Measurements from ENCODE around the gene PYGO2. TPM values are rescaled to one million over a fixed set of nuclear protein-coding genes. Genes with fewer than 3 reads are reported as not detected.
"Not testable (repeated sequence)": the region's sequence is repeated elsewhere in the genome, so short reads cannot be mapped to it uniquely, and the experiment has no call there.

PYGO2 gene
- polyA plus RNA-seq, 4 donors, result 46.9 to 52.2 (median 50.7) TPM

- no peak for DNase-seq (ENCODE audit: low read depth in 4 of 4, low spot score in 3 of 4)
Observed at GRCh38 chr1:154983776-154984466, 22.3 kb upstream of the PYGO2 start.

GRCh38 chr1:154982897-154983648 lies 21.5 kb upstream of the PYGO2 start, which contains the start of gene FLAD1:
Gene FLAD1, plus strand, starts transcription at chr1:154983344. Its CDS starts 351 bp downstream, at chr1:154983695.
- DNase-seq (ENCODE audit: low read depth in 4 of 4, low spot score in 3 of 4), result peak; percentile 90 to 100 (median 99)

DNA sequence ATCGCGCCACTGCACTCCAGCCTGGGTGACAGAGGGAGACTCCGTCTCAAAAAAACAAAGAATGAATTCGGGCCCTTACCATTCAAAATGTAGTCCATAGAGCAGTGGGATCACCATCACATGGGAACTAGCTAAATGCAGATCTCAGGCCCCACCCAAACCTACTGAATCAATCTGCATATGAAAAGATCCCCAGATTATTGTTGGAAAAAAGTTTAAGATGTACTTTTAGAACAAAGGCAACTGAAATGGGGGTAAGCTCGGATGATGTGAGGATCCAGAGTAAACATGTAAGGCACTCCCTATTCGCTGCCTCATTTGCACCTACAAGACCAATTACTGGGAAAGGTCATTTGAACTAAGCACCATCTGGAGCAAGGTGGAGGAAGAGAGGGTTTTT lies 20.8 kb upstream of the PYGO2 start:
- DNase-seq (ENCODE audit: low read depth in 4 of 4, low spot score in 3 of 4), result no peak

DNA sequence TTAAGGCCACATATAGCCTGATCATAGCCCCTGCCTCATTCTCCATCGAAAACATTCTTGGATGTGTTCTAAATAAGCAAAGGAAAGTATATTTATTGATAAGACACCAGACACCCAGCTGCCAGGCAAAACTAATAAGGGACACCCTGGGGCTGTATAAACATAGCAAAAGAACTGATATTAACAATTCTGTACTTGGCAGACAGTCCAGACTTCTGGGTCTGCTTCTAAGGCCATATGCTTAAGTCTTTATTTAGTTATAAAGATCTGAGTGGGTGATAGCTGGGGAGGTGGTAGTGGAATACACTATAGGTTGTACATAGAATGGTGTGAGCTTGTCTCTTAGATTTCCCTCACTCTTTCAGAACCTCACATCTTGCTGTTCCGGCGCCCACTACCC lies 16.8 kb upstream of the PYGO2 start:
- DNase-seq (ENCODE audit: low read depth in 4 of 4, low spot score in 3 of 4), result no peak

- not testable (repeated sequence) for DNase-seq (ENCODE audit: low read depth in 4 of 4, low spot score in 3 of 4)
Observed at GRCh38 chr1:154977762-154978161, 16.2 kb upstream of the PYGO2 start.

DNA sequence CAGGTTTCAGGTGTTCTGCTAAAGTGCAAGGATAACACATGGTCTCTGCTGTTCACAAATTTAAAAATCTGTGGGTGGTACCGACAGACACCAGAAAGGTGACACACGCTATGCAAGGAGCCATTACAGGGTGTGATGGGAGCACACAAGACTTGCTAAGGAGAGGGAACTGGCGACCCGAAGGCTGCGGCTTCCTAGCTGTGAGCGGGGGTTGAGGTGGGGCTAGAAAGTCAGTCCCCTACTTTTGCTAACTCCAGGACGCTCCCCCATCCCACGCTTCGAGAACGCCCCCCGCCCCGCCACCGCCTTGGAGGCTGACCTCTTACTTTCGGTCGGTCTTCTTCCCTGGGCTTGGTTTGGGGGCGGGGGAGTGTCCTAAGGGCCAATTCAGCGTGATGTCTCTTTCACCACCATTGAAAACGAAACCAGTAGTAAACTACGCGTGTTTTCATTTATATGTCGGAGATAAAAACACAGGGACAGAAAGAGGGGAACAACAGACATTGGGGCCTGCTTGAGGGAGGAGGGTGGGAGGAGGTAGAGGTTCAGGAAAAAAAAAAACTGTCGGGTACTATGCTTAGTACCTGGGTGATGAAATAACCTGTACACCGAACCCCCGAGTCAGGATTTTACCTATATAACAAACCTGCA lies 14.0 kb upstream of the PYGO2 start:
- DNase-seq (ENCODE audit: low read depth in 4 of 4, low spot score in 3 of 4), result no peak

DNA sequence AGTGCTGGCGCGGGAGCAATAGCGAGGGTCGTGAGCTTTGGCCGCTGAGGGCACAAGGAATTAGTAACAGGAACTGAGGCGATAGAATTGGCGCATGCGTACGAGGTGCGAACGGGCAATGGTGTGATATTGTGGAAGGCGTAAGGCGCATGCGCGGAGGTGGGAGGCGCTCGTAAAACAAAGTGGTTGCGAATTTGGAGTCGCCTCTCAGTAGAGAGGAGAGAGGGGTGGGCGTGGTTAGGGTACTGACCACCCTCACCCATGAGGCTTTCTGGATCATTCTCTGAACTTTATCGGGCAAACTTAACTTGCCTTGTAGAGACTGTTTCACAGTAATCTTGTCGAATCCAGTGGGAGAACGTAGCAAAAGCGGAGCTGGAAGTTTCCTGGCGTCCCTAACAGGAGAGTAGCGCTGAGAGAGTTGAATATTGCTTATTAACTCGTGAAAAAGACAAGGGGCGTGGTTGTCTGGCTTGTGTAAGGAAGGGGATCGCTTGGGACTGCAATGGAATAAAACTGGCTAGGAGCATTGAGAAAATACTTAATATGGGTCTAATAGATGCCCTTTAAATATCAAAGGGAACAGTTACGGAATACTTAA lies 13.3 kb upstream of the PYGO2 start:
- DNase-seq (ENCODE audit: low read depth in 4 of 4, low spot score in 3 of 4), result peak; percentile 96 to 99 (median 98)

DNA sequence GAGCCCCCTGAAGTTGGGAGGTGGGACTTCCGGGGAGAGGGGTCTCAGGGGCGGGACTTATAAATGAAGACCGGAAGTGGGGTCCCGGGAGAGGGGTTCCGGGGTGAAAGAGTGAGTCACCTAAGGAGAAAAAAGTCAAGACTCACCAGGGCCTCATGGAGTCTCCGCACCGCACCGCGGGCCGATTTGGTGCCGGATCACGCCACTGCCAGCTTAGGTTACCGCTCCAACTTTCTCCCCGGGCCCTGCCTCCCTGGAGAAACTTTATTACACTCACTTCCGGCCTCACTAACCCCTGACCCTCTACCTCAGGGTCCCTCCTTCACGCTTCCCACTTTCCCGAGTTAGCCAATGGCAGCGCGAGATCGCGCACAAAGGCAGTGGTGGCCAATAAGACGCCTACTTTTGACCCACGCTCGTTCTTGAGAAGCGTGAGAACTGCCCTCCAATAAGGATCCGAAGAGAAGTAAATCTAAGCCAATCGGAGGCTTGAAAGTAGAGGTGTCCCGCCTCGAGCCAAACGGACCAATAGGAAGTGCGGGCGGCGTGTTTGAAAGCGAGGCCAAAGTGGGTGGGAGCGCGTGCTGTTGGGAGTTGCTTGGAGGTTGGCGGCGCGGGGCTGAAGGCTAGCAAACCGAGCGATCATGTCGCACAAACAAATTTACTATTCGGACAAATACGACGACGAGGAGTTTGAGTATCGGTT lies 12.7 kb upstream of the PYGO2 start, which contains the start of gene CKS1B:
CKS1B (plus strand) TSS at position 580 of the 706 bp plus-strand sequence; CDS start at position 645, 65 bp downstream.
- peak; percentile 97 to 100 (median 100) for DNase-seq (ENCODE audit: low read depth in 4 of 4, low spot score in 3 of 4)

- peak in 3 of 4 donors; percentile 87 to 91 (median 90) for DNase-seq (ENCODE audit: low read depth in 4 of 4, low spot score in 3 of 4)
Observed at GRCh38 chr1:154973344-154974101, 11.9 kb upstream of the PYGO2 start.

- DNase-seq (ENCODE audit: low read depth in 4 of 4, low spot score in 3 of 4), result no peak
Observed at GRCh38 chr1:154972517-154973343, 11.1 kb upstream of the PYGO2 start.

GRCh38 chr1:154972213-154972516 lies 10.6 kb upstream of the PYGO2 start:
- no peak for DNase-seq (ENCODE audit: low read depth in 4 of 4, low spot score in 3 of 4)

GRCh38 chr1:154971341-154971998 lies 9.9 kb upstream of the PYGO2 start:
- DNase-seq (ENCODE audit: low read depth in 4 of 4, low spot score in 3 of 4), result no peak

DNA sequence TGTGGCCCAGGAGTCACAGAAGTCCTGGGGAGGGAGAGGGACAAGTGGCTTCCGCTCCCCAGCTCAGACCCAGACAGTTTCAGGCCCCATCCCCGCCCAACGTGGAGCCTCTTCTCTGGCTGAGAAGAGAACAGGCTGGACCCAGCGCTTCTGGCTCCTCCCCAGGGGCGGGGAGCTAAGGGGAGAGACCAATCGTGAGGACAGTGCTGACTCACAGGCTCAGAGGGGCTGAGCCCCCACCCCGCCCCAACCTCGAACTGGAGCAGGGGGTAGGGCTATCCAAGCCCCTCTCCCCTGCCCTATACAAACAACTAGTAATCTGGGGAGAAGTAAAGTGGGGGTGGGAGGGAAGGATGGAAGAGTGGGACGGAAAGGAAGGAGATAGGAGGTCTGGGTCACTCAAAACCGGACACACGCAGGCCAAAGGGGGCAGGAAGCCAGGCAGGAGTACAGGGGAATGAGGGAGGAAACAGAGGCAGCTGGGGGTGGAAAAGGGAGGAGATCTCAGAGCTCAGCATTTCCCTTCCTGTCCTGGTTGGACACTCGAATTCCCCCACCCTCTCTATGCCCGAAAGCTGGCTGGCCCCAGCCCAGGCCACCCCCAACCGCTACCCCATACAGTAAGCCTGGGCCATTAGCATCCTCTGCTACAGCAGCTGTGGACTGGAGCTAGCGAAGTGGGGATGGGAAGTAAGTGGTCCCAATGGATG lies 9.2 kb upstream of the PYGO2 start, which contains the start of gene SHC1:
SHC1 (minus strand) TSS at position 117 of the 710 bp plus-strand sequence. CDS start 221 bp downstream, outside the sequence.
- DNase-seq (ENCODE audit: low read depth in 4 of 4, low spot score in 3 of 4), result peak in 2 of 4 donors; percentile 80 to 82

GRCh38 chr1:154969860-154970452 lies 8.4 kb upstream of the PYGO2 start:
- no peak for DNase-seq (ENCODE audit: low read depth in 4 of 4, low spot score in 3 of 4)

DNA sequence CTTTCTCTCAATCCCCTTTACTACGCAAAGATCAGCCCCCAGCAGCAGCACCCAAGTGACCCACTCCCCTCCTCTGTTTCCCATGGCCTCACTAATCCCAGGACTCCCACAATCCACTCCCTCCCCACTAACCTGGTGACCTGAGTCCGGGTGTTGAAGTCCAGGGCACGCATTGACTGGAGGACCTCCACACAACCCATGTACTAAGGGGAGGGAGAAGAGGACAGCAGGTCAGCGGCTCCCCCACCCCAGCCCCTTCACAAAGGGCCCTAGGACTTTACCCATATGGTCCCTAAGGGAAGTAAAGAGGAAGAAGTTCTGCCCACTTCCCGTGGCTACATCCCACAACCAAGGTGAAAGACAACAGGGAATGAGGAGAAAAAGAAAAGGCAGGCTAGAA lies 7.7 kb upstream of the PYGO2 start:
- DNase-seq (ENCODE audit: low read depth in 4 of 4, low spot score in 3 of 4), result no peak

DNA sequence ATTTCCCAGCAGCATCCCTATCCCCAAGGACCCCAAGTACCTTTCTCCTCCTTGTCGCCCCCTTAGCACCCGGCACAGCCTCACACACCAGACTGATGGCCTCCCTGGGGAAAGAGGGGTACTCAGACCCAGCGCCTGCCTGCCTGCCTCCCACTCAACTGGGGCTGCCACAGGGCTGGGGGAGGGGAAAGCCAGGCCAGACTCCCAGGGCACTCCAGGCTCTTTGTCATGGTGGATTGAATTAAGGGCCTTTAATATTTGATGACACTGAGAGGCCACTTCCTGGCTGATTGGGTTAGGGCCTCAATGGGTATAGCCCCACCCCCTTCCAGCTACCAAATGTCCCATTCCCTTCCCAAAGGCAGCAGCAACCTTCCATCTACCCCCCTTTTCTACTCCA lies 7.1 kb upstream of the PYGO2 start:
- DNase-seq (ENCODE audit: low read depth in 4 of 4, low spot score in 3 of 4), result no peak

DNA sequence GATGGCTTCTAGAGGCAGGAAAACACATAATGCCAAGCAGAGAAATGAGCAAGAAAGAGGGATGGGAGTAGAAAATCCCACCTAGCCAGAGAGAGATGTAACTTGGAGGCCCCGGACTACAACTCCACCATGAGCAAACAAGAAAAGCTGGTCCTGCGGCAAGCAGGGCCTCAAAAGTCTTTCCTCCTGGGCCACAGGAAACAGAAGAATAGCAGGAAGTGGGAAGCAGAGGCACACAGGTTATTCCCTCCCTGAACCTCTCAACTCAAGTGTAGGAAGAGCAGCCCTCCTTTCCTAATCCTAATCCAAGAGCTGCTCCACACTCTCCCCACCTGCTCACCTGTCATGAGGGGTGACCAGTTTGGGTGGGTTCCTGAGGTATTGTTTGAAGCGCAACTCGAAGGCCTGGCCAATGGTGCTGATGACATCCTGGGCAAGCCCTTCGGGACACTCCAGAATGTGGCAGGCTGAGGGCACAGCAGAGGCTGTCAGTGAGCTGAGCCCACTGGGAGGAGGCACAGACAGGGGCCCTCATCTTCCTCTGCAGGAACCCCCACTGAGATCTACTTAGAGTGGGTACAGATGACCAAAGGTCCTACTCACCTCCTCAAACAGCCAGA lies 5.9 kb upstream of the PYGO2 start:
- DNase-seq (ENCODE audit: low read depth in 4 of 4, low spot score in 3 of 4), result no peak

Data from right renal pelvis (tissue), 4 donors.